SU-DHL-6 (cell line): Measurements from ENCODE around the gene ZNF83.

ENCODE experiments used
- CTCF ChIP-seq: fragments of 200-600 bp; sonication (generic); IDR thresholded peaks from one replicate; pipeline ENCODE4 v1.5.1; 2017; ENCODE audit warnings: antibody characterized with exemption, mild to moderate bottlenecking, low read length, moderate library complexity; ENCODE audit not compliant: insufficient read depth, poor library complexity, severe bottlenecking
- EZH2phosphoT487 ChIP-seq: fragments of 200-600 bp; sonication (generic), shearing (Covaris generic); conservative IDR thresholded peaks from 2 replicates; pipeline ENCODE4 v1.6.1; 2018; ENCODE audit warnings: mild to moderate bottlenecking, antibody characterized with exemption, low read length, moderate library complexity, mixed read lengths

GRCh38 chr19:52665529-52665928 is 27.4 kb upstream of the ZNF83 start:
- TF ChIP-seq CTCF (no peak), EZH2phosphoT487 (no peak)
